Nephron (organoid): ENCODE data around the gene YEATS2.
A peak's percentile ranks its signal among the peaks of the same experiment; 100 is the strongest.
"Not testable (repeated sequence)": the region's sequence is repeated elsewhere in the genome, so short reads cannot be mapped to it uniquely, and the experiment has no call there.

Experiments
- H3K27ac Mint-ChIP-seq, 3 experiments: 2 replicates each; pipeline ENCODE4 v1.8.0; 2020; ENCODE audit warnings: mixed read lengths in 3 of 3, mild to moderate bottlenecking in 2 of 3, moderate library complexity in 1 of 3
- H3K27me3 Mint-ChIP-seq: 2 replicates; pipeline ENCODE4 v1.8.0; 2021; ENCODE audit warnings: low read depth, mild to moderate bottlenecking, moderate library complexity, mixed read lengths
- H3K36me3 Mint-ChIP-seq: 2 replicates; pipeline ENCODE4 v1.8.0; 2020; ENCODE audit warnings: low read depth, mixed read lengths
- H3K4me1 Mint-ChIP-seq: 2 replicates; pipeline ENCODE4 v1.8.0; 2020; ENCODE audit warnings: mixed read lengths
- H3K4me3 Mint-ChIP-seq, 3 experiments: 2 replicates each; pipeline ENCODE4 v1.8.0; 2020; ENCODE audit warnings: mild to moderate bottlenecking in 3 of 3, mixed read lengths in 3 of 3, moderate library complexity in 2 of 3
- H3K9me3 Mint-ChIP-seq: 2 replicates; pipeline ENCODE4 v1.8.0; 2020; ENCODE audit warnings: mixed read lengths
- TF ChIP-seq, protein P1 (sequence below), 3 experiments: fragments of 200-600 bp; sonication (generic); IDR thresholded peaks; one replicate each; pipeline ENCODE4 v1.5.0; 2021; ENCODE audit warnings: antibody characterized with exemption in 3 of 3; ENCODE audit not compliant: unreplicated experiment in 3 of 3

Gene YEATS2

GRCh38 chr3:183769453-183769852 lies 71.9 kb downstream of the YEATS2 start:
- Mint-ChIP-seq H3K4me3 (no peak overlapping the region), H3K9me3 (no peaks in the 10 kb centered on the region)
- TF ChIP-seq, protein P1, sequence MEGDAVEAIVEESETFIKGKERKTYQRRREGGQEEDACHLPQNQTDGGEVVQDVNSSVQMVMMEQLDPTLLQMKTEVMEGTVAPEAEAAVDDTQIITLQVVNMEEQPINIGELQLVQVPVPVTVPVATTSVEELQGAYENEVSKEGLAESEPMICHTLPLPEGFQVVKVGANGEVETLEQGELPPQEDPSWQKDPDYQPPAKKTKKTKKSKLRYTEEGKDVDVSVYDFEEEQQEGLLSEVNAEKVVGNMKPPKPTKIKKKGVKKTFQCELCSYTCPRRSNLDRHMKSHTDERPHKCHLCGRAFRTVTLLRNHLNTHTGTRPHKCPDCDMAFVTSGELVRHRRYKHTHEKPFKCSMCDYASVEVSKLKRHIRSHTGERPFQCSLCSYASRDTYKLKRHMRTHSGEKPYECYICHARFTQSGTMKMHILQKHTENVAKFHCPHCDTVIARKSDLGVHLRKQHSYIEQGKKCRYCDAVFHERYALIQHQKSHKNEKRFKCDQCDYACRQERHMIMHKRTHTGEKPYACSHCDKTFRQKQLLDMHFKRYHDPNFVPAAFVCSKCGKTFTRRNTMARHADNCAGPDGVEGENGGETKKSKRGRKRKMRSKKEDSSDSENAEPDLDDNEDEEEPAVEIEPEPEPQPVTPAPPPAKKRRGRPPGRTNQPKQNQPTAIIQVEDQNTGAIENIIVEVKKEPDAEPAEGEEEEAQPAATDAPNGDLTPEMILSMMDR (IDR thresholded peaks at IDR 0.05; ENCODE audit: unreplicated experiment in 3 of 3) = no peak

GRCh38 chr3:183774631-183775030 lies 77.0 kb downstream of the YEATS2 start:
- H3K4me1 Mint-ChIP-seq = peaks cover 13% of the 10 kb centered on the region
- no peak overlapping the region for H3K27ac Mint-ChIP-seq
- no peaks in the 10 kb centered on the region for H3K27me3 Mint-ChIP-seq
- TF ChIP-seq, protein P1 (IDR thresholded peaks at IDR 0.05; ENCODE audit: unreplicated experiment in 3 of 3) = no peak
- peaks cover 73% of the 10 kb centered on the region for H3K36me3 Mint-ChIP-seq
- H3K4me3 Mint-ChIP-seq = no peak overlapping the region
- no peaks in the 10 kb centered on the region for H3K9me3 Mint-ChIP-seq

More at GRCh38 chr3:183769453-183769852, 71.9 kb downstream of the YEATS2 start:
- Mint-ChIP-seq H3K36me3 (peaks cover 56% of the 10 kb centered on the region), H3K27me3 (no peaks in the 10 kb centered on the region), H3K27ac (peak overlapping the region in 2 of 3 experiments; percentile 41 to 51), H3K4me1 (peaks cover 9% of the 10 kb centered on the region)

DNA sequence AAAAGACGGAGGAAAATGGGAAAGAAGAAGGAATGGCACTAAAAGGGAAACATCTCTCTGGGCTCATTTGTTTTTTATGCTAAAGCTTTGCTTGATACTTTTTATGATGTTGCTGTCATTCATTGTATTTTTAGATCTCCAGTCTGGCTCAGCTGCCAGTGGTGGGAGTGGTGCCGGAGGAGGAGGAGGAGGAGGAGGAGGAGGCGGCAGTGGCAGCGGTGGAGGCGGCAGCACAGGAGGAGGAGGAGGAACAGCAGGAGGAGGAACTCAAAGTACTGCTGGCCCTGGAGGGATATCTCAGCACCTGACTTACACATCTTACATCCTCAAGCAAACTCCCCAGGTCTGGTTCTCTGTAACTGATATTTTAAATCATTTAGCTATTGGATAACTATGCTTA lies 78.2 kb downstream of the YEATS2 start:
- H3K36me3 Mint-ChIP-seq = peaks cover 77% of the 10 kb centered on the region
- no peaks in the 10 kb centered on the region for H3K27me3 Mint-ChIP-seq
- peaks cover 13% of the 10 kb centered on the region for H3K4me1 Mint-ChIP-seq
- TF ChIP-seq, protein P1 (IDR thresholded peaks at IDR 0.05; ENCODE audit: unreplicated experiment in 3 of 3) = no peak
- H3K27ac Mint-ChIP-seq = peak overlapping the region in 2 of 3 experiments; percentile 12 to 13
- no peaks in the 10 kb centered on the region for H3K9me3 Mint-ChIP-seq
- H3K4me3 Mint-ChIP-seq = no peak overlapping the region

- Mint-ChIP-seq H3K4me1 (peaks cover 13% of the 10 kb centered on the region), H3K36me3 (peaks cover 78% of the 10 kb centered on the region)
- H3K4me3 Mint-ChIP-seq, H3K27me3 Mint-ChIP-seq, H3K27ac Mint-ChIP-seq, H3K9me3 Mint-ChIP-seq: not testable (repeated sequence)
Measured at GRCh38 chr3:183776451-183776850, 78.9 kb downstream of the YEATS2 start.

- no peaks in the 10 kb centered on the region for H3K9me3 Mint-ChIP-seq
- TF ChIP-seq, protein P1 (IDR thresholded peaks at IDR 0.05; ENCODE audit: unreplicated experiment in 3 of 3) = no peak
- H3K36me3 Mint-ChIP-seq = peaks cover 82% of the 10 kb centered on the region
- H3K27me3 Mint-ChIP-seq = no peaks in the 10 kb centered on the region
- H3K4me3 Mint-ChIP-seq = no peak overlapping the region
- H3K27ac Mint-ChIP-seq = no peak overlapping the region
- H3K4me1 Mint-ChIP-seq = peaks cover 13% of the 10 kb centered on the region
Measured at GRCh38 chr3:183777016-183777618, 79.5 kb downstream of the YEATS2 start.

GRCh38 chr3:183779896-183780465 lies 82.4 kb downstream of the YEATS2 start:
- TF ChIP-seq, protein P1 (IDR thresholded peaks at IDR 0.05; ENCODE audit: unreplicated experiment in 3 of 3) = no peak
- Mint-ChIP-seq H3K4me3 (no peak overlapping the region), H3K9me3 (no peaks in the 10 kb centered on the region), H3K36me3 (peaks cover 79% of the 10 kb centered on the region), H3K4me1 (peaks cover 7% of the 10 kb centered on the region), H3K27me3 (no peaks in the 10 kb centered on the region), H3K27ac (no peak overlapping the region)
